Activated CD8-positive, alpha-beta memory T cell treated with anti-CD3 and anti-CD28 coated beads, Interleukin-2, amount 10 ng/mL, durations not matched to agents 7 days and 5 days (primary cell): Measurements from ENCODE around the gene ANO3. TPM values are rescaled to one million over a fixed set of nuclear protein-coding genes. Genes with fewer than 3 reads are reported as not detected.
"Not testable (repeated sequence)": the region's sequence is repeated elsewhere in the genome, so short reads cannot be mapped to it uniquely, and the experiment has no call there.

Experiments
- ATAC-seq: fragments of 150-1000 bp; cut with Tn5 transposase; one replicate; pipeline ENCODE4 v1.10.0; 2021; ENCODE audit warnings: moderate library complexity
- CTCF ChIA-PET: fragments of 350-600 bp; sonication (Branson Sonifier 250); formaldehyde crosslinking; loops from one replicate; lab custom pipeline; 2021; ENCODE audit warnings: antibody characterized with exemption; lab: Charles Lee
- DNase-seq: peaks from one replicate; pipeline ENCODE4 v3.0.0-alpha.2; 2020
- H3K27ac Mint-ChIP-seq: one replicate; pipeline ENCODE4 v1.8.0; 2021; ENCODE audit warnings: mild to moderate bottlenecking, mixed read lengths
- H3K27me3 Mint-ChIP-seq: one replicate; pipeline ENCODE4 v1.8.0; 2021; ENCODE audit warnings: mixed read lengths
- H3K36me3 Mint-ChIP-seq: one replicate; pipeline ENCODE4 v1.8.0; 2021; ENCODE audit warnings: mild to moderate bottlenecking, mixed read lengths
- H3K4me1 Mint-ChIP-seq: one replicate; pipeline ENCODE4 v1.8.0; 2021; ENCODE audit warnings: mixed read lengths
- H3K4me3 Mint-ChIP-seq: one replicate; pipeline ENCODE4 v1.8.0; 2021; ENCODE audit warnings: mild to moderate bottlenecking, moderate library complexity, mixed read lengths
- H3K9me3 Mint-ChIP-seq: one replicate; pipeline ENCODE4 v1.8.0; 2022; ENCODE audit warnings: low read depth, mixed read lengths
- total RNA-seq, 2 experiments: library from RNA; stranded (reverse); gene quantifications; one replicate each; pipeline ENCODE4 v1.2.3, GENCODE V29; 2021

The ANO3 gene
- total RNA-seq, 2 experiments from 2014 or later, result 0.05 TPM; not detected in 1

DNA sequence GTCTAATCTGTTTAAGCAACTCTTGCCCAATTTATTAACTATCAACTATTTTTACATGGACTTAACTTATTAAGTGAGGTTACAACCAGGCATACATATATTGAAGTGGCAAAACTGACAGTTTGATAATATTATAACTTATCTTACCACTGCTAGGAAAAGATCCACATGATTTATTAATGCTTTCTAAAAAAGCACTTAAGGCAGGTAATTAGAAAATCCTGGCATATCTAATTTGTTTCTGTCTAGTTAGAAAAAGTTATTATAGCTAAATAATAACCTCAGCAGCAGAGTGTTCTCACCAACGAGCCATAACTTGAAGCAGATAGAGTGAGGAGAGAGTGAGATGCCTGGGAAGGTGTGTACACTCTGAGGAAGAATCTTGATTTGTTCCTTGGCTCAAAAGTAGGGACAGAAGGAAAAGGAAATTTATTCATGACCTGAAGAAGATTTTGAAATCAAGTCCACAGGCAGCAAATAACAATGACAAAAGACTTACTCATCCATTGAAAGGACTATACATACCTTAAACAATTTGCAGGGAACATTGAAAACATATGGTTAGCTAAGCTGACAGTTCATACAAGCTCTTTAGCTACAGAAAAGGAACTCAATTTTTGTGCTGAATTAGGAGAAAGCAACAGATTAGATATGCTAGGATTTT is 247.2 kb downstream of the ANO3 start:
- DNase-seq (no peak), ATAC-seq (no peak)
- Mint-ChIP-seq H3K9me3 (peaks cover under 1% of the 10 kb centered on the region), H3K4me3 (no peak overlapping the region), H3K27me3 (no peaks in the 10 kb centered on the region), H3K36me3 (no peaks in the 10 kb centered on the region), H3K4me1 (no peaks in the 10 kb centered on the region), H3K27ac (no peak overlapping the region)
- CTCF ChIA-PET, result no interaction called here

DNA sequence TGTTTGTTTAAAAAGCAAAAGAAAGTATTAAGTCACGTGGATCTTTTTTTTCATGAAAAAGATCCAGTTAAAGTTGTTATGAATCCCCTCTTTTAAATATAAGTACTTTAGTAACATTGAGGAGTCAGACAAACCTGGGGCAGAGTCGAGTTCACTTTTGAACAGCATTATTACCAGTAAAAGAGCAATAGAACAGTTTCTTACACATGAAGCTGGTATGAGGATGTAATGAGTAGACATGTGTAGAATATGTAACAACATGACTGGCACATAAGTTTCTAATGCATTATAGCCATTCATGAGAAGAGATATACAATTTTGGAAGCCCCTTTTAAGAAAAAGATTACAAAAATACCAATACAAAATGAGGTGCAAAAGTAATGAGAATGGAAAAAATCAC is 247.8 kb downstream of the ANO3 start:
- no peak for DNase-seq
- no peaks in the 10 kb centered on the region for H3K9me3 Mint-ChIP-seq
- CTCF ChIA-PET, result no interaction called here
- H3K4me3 Mint-ChIP-seq, result no peak overlapping the region
- ATAC-seq, result no peak
- no peaks in the 10 kb centered on the region for H3K4me1 Mint-ChIP-seq
- H3K27me3 Mint-ChIP-seq, result no peaks in the 10 kb centered on the region
- H3K27ac Mint-ChIP-seq, result no peak overlapping the region
- no peaks in the 10 kb centered on the region for H3K36me3 Mint-ChIP-seq

GRCh38 chr11:26580929-26581328 is 249.0 kb downstream of the ANO3 start:
- no peaks in the 10 kb centered on the region for H3K36me3 Mint-ChIP-seq
- no peaks in the 10 kb centered on the region for H3K9me3 Mint-ChIP-seq
- DNase-seq (no peak), ATAC-seq (no peak)
- no peaks in the 10 kb centered on the region for H3K27me3 Mint-ChIP-seq
- no peak overlapping the region for H3K4me3 Mint-ChIP-seq
- H3K4me1 Mint-ChIP-seq, result no peaks in the 10 kb centered on the region
- CTCF ChIA-PET, result no interaction called here
- H3K27ac Mint-ChIP-seq, result no peak overlapping the region

- Mint-ChIP-seq H3K36me3 (no peaks in the 10 kb centered on the region), H3K27me3 (no peaks in the 10 kb centered on the region), H3K9me3 (no peaks in the 10 kb centered on the region), H3K4me1 (no peaks in the 10 kb centered on the region), H3K4me3 (no peak overlapping the region), H3K27ac (no peak overlapping the region)
- ATAC-seq, result no peak
- CTCF ChIA-PET, result no interaction called here
- DNase-seq, result no peak
Measured at GRCh38 chr11:26583550-26583949, 251.6 kb downstream of the ANO3 start.

- ATAC-seq (no peak), DNase-seq (no peak)
- CTCF ChIA-PET, result no interaction called here
- no peaks in the 10 kb centered on the region for H3K27me3 Mint-ChIP-seq
- no peaks in the 10 kb centered on the region for H3K4me1 Mint-ChIP-seq
- no peaks in the 10 kb centered on the region for H3K9me3 Mint-ChIP-seq
- no peak overlapping the region for H3K4me3 Mint-ChIP-seq
- H3K27ac Mint-ChIP-seq, result no peak overlapping the region
- no peaks in the 10 kb centered on the region for H3K36me3 Mint-ChIP-seq
Measured at GRCh38 chr11:26584818-26585217, 252.9 kb downstream of the ANO3 start.

DNA sequence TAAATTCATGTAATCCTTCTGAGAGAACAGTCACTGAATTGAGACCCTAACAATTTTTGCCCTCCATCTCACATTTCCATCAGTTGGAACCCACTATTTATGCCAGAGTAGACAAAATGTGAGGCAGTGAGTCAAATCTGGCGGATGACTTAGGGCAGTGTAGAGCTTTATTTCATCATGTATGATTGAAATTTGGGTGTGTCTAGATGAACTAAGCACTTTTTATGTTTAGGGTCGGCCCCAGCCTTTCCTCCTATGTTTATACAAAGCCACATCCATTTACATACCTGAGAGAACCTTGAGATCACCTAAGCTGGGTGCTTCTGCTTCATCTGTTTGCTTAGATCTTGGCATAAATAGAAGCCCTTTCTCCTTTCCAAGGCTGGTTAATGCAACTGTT is 255.1 kb downstream of the ANO3 start:
- CTCF ChIA-PET, result no interaction called here
- no peaks in the 10 kb centered on the region for H3K27me3 Mint-ChIP-seq
- H3K36me3 Mint-ChIP-seq, result no peaks in the 10 kb centered on the region
- no peak for DNase-seq
- no peak for ATAC-seq
- H3K4me1 Mint-ChIP-seq, result no peaks in the 10 kb centered on the region
- peaks cover 4% of the 10 kb centered on the region for H3K9me3 Mint-ChIP-seq
- no peak overlapping the region for H3K4me3 Mint-ChIP-seq
- H3K27ac Mint-ChIP-seq, result no peak overlapping the region

DNA sequence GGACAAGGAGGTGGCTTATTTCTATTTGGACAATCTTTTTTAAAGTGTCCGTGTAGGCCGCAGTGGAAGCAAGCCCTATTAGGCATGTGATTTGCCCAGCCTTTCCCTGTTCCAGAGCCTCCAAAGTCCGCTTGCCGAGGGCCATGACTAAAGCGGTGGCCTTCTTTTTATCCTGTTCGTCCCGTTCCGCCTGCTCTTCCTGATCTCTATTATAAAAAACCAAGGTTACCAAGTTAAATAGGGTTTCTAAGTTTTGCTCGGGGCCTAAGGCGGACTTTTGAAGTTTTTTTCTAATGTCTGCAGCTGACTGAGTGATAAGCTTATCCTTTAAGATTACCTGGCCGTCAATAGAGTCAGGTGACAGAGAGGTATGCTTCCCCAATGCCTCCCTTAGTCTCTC is 261.8 kb downstream of the ANO3 start:
- no peak for ATAC-seq
- Mint-ChIP-seq H3K36me3 (no peaks in the 10 kb centered on the region), H3K27ac (no peak overlapping the region), H3K4me1 (no peaks in the 10 kb centered on the region), H3K4me3 (no peak overlapping the region), H3K27me3 (no peaks in the 10 kb centered on the region), H3K9me3 (peaks cover 11% of the 10 kb centered on the region)
- no peak for DNase-seq
- CTCF ChIA-PET, result no interaction called here

- H3K4me1 Mint-ChIP-seq, H3K36me3 Mint-ChIP-seq, CTCF ChIA-PET, ATAC-seq, DNase-seq, H3K4me3 Mint-ChIP-seq, H3K27me3 Mint-ChIP-seq, H3K27ac Mint-ChIP-seq: not testable (repeated sequence)
- peaks cover 11% of the 10 kb centered on the region for H3K9me3 Mint-ChIP-seq
Measured at GRCh38 chr11:26595207-26595865, 263.4 kb downstream of the ANO3 start.

- DNase-seq, H3K27ac Mint-ChIP-seq, CTCF ChIA-PET, H3K9me3 Mint-ChIP-seq, H3K27me3 Mint-ChIP-seq, H3K4me1 Mint-ChIP-seq, H3K4me3 Mint-ChIP-seq, H3K36me3 Mint-ChIP-seq, ATAC-seq: not testable (repeated sequence)
Measured at GRCh38 chr11:26597049-26597689, 265.2 kb downstream of the ANO3 start.

DNA sequence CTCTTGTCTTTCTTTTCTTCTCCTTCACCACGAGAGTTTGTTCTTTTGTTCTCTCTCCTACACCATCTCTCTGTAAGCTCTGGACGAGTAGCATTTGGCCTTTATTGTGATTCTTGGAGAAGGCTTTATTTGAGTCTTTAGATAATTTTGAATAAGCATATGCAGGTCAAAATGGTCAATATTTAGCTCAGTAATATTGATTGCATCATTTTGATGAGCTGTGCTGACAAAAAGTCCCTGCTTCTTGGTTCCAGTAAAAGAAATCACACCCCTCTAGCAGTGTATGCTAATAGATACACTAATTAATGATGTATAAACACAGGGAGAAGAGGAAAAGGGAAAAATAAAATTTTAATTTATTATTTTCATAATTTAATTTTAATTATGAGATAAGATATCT is 266.0 kb downstream of the ANO3 start:
- peaks cover 7% of the 10 kb centered on the region for H3K9me3 Mint-ChIP-seq
- H3K27ac Mint-ChIP-seq, result no peak overlapping the region
- no peaks in the 10 kb centered on the region for H3K4me1 Mint-ChIP-seq
- no peak overlapping the region for H3K4me3 Mint-ChIP-seq
- H3K27me3 Mint-ChIP-seq, result no peaks in the 10 kb centered on the region
- ATAC-seq, result no peak
- CTCF ChIA-PET, result no interaction called here
- DNase-seq, result no peak
- H3K36me3 Mint-ChIP-seq, result no peaks in the 10 kb centered on the region

- H3K9me3 Mint-ChIP-seq, result peaks cover 4% of the 10 kb centered on the region
- DNase-seq (no peak), ATAC-seq (no peak)
- H3K27me3 Mint-ChIP-seq, result no peaks in the 10 kb centered on the region
- H3K36me3 Mint-ChIP-seq, result no peaks in the 10 kb centered on the region
- H3K27ac Mint-ChIP-seq, result no peak overlapping the region
- no peaks in the 10 kb centered on the region for H3K4me1 Mint-ChIP-seq
- H3K4me3 Mint-ChIP-seq, result no peak overlapping the region
- CTCF ChIA-PET, result no interaction called here
Measured at GRCh38 chr11:26599425-26599824, 267.5 kb downstream of the ANO3 start.

- no peaks in the 10 kb centered on the region for H3K4me1 Mint-ChIP-seq
- DNase-seq (no peak), ATAC-seq (no peak)
- H3K4me3 Mint-ChIP-seq, result no peak overlapping the region
- peaks cover 4% of the 10 kb centered on the region for H3K9me3 Mint-ChIP-seq
- no peaks in the 10 kb centered on the region for H3K27me3 Mint-ChIP-seq
- CTCF ChIA-PET, result no interaction called here
- no peaks in the 10 kb centered on the region for H3K36me3 Mint-ChIP-seq
- H3K27ac Mint-ChIP-seq, result no peak overlapping the region
Measured at GRCh38 chr11:26599876-26600434, 268.0 kb downstream of the ANO3 start.

- no peak for DNase-seq
- CTCF ChIA-PET, result no interaction called here
- no peak overlapping the region for H3K27ac Mint-ChIP-seq
Measured at GRCh38 chr11:26607725-26608506, 276.0 kb downstream of the ANO3 start.

More at GRCh38 chr11:26607725-26608506, 276.0 kb downstream of the ANO3 start:
- no peaks in the 10 kb centered on the region for H3K36me3 Mint-ChIP-seq
- H3K4me3 Mint-ChIP-seq, result no peak overlapping the region
- H3K4me1 Mint-ChIP-seq, result no peaks in the 10 kb centered on the region
- H3K9me3 Mint-ChIP-seq, result peaks cover 7% of the 10 kb centered on the region
- no peaks in the 10 kb centered on the region for H3K27me3 Mint-ChIP-seq
- ATAC-seq, result no peak
